Neural progenitor cell (in vitro differentiated cells): ENCODE data around the gene GNPTAB. TPM values are rescaled to one million over a fixed set of nuclear protein-coding genes. Genes with fewer than 3 reads are reported as not detected.

Source experiments
- DNase-seq: peaks from one replicate; pipeline ENCODE4 v3.0.0-alpha.2; 2016; ENCODE audit warnings: low spot score
- H2AFZ ChIP-seq: fragments of 200-600 bp; sonication (generic); replicated peaks from 2 replicates; pipeline ENCODE4 v1.6.1; 2016; ENCODE audit warnings: antibody characterized with exemption
- H3F3A ChIP-seq: fragments of 200-600 bp; sonication (generic); 2 replicates; pipeline ENCODE4 v1.6.1; 2016; ENCODE audit warnings: antibody characterized with exemption, low read depth
- H3K27ac ChIP-seq: fragments of 200-600 bp; sonication (generic); 2 replicates; pipeline ENCODE4 v1.5.1; 2016; ENCODE audit warnings: mild to moderate bottlenecking
- H3K27me3 ChIP-seq: fragments of 200-600 bp; sonication (generic); 2 replicates; pipeline ENCODE4 v1.6.1; 2016; ENCODE audit warnings: mild to moderate bottlenecking, moderate library complexity
- H3K36me3 ChIP-seq: fragments of 200-600 bp; sonication (generic); 2 replicates; pipeline ENCODE4 v1.5.1; 2016
- H3K4me1 ChIP-seq: fragments of 200-600 bp; sonication (generic); 2 replicates; pipeline ENCODE4 v1.6.1; 2016; ENCODE audit warnings: mixed run types
- H3K4me2 ChIP-seq: fragments of 200-600 bp; sonication (generic); 2 replicates; pipeline ENCODE4 v1.6.1; 2016
- H3K4me3 ChIP-seq: fragments of 200-600 bp; sonication (generic); 2 replicates; pipeline ENCODE4 v1.5.1; 2016
- H3K79me2 ChIP-seq: fragments of 200-600 bp; sonication (generic); 2 replicates; pipeline ENCODE4 v1.6.1; 2016; ENCODE audit warnings: low read depth
- H3K9ac ChIP-seq: fragments of 200-600 bp; sonication (generic); 2 replicates; pipeline ENCODE4 v1.6.1; 2016
- H3K9me3 ChIP-seq: fragments of 200-600 bp; sonication (generic); 2 replicates; pipeline ENCODE4 v1.5.1; 2016; ENCODE audit warnings: low read depth
- H4K20me1 ChIP-seq: fragments of 200-600 bp; sonication (generic); 2 replicates; pipeline ENCODE4 v1.6.1; 2016; ENCODE audit warnings: low read depth
- H3K27ac Mint-ChIP-seq: 3 replicates; pipeline ENCODE4 v1.8.0; 2021; ENCODE audit warnings: mixed read lengths
- H3K27me3 Mint-ChIP-seq: 2 replicates; pipeline ENCODE4 v1.8.0; 2022; ENCODE audit warnings: low read depth, mild to moderate bottlenecking, inconsistent platforms, moderate library complexity, mixed read lengths; ENCODE audit not compliant: insufficient read depth
- H3K36me3 Mint-ChIP-seq: 3 replicates; pipeline ENCODE4 v1.8.0; 2021; ENCODE audit warnings: mixed read lengths
- H3K4me1 Mint-ChIP-seq: 3 replicates; pipeline ENCODE4 v1.8.0; 2021; ENCODE audit warnings: mixed read lengths
- H3K4me3 Mint-ChIP-seq: 3 replicates; pipeline ENCODE4 v1.8.0; 2021; ENCODE audit warnings: mild to moderate bottlenecking, moderate library complexity, mixed read lengths
- H3K9me3 Mint-ChIP-seq: 3 replicates; pipeline ENCODE4 v1.8.0; 2020; ENCODE audit warnings: mixed read lengths
- EZH2 ChIP-seq: fragments of 200-600 bp; sonication (generic); IDR thresholded peaks from 2 replicates; pipeline ENCODE4 v1.6.1; 2017; ENCODE audit warnings: antibody characterized with exemption, mild to moderate bottlenecking, moderate library complexity
- EZH2phosphoT487 ChIP-seq: fragments of 200-600 bp; sonication (generic); IDR thresholded peaks from 2 replicates; pipeline ENCODE4 v1.6.1; 2017; ENCODE audit warnings: antibody characterized with exemption
- total RNA-seq: library from RNA; depleted of rRNA; stranded (reverse); fragments of >200 nt; gene quantifications from 2 replicates; pipeline ENCODE4 v1.2.3, GENCODE V29; 2015; ENCODE audit warnings: low replicate concordance
- TF ChIP-seq, protein P1 (sequence below): fragments of 200-600 bp; sonication (generic); IDR thresholded peaks from 2 replicates; pipeline ENCODE4 v1.5.1; 2017; ENCODE audit warnings: antibody characterized with exemption, mild to moderate bottlenecking

GNPTAB gene
- total RNA-seq, 1 donor from 2014 or later, result 24.0 TPM

DNA sequence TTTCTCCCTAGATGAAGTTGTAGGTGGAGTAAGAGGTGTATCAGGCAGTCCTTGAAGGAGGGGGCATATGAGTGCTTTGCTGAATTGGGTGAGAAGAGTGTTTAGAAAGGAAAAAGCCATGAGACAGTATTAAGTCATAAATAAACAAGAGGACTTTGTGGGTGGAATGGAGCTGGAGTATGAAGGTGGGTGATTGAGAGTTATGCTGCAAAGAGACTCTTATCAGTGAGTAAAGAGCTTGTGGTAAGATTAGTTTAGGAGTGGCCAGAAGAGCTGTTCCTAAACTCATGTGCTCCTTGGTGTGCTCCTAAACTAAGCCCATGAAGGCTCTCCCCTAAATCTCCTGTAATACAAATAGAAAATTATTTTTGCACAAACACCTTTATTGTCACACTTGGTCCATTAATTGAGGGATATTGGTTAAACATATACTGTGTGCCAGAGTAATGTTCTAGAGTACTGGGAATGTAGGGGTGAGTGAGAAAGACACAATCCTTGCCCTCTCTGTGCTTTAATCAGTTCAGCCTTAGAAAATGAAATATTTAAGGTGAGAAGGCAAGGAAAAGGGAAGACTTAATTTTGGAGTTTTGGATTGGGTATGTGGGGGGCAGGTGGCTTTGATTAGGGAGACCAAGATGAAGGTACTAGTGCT is 123.5 kb downstream of the GNPTAB start:
- H3F3A ChIP-seq, result no peaks in the 10 kb centered on the region

DNA sequence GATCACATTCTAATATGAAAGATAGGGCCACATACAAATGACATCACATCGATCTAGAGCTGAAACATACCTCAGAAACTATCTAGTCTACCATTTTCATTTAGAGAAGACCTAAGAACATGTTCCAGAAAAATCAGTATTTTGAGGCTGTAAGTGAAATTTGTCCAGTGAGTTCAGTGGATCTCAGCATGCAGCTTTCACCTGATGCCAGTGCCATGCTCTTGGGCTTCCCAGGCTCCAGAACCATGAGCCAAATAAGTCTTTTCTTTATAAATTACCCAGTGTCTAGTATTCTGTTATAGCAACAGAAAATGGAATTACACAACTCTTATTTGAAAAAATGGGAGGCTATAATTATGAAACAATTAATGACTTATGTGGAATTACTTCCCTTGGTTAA is 124.4 kb downstream of the GNPTAB start:
- Mint-ChIP-seq H3K4me3 (no peak overlapping the region), H3K9me3 (no peaks in the 10 kb centered on the region), H3K27ac (no peak overlapping the region), H3K4me1 (no peaks in the 10 kb centered on the region), H3K27me3 (peaks cover 2% of the 10 kb centered on the region), H3K36me3 (no peaks in the 10 kb centered on the region)
- H3K27me3 ChIP-seq, result no peaks in the 10 kb centered on the region
- H3K4me1 ChIP-seq, result no peaks in the 10 kb centered on the region
- H3K27ac ChIP-seq, result no peak overlapping the region
- H3K36me3 ChIP-seq, result no peaks in the 10 kb centered on the region
- DNase-seq, result no peak
- H3K79me2 ChIP-seq, result no peaks in the 10 kb centered on the region
- no peak for TF ChIP-seq EZH2
- no peak for TF ChIP-seq EZH2phosphoT487
- TF ChIP-seq, protein P1, sequence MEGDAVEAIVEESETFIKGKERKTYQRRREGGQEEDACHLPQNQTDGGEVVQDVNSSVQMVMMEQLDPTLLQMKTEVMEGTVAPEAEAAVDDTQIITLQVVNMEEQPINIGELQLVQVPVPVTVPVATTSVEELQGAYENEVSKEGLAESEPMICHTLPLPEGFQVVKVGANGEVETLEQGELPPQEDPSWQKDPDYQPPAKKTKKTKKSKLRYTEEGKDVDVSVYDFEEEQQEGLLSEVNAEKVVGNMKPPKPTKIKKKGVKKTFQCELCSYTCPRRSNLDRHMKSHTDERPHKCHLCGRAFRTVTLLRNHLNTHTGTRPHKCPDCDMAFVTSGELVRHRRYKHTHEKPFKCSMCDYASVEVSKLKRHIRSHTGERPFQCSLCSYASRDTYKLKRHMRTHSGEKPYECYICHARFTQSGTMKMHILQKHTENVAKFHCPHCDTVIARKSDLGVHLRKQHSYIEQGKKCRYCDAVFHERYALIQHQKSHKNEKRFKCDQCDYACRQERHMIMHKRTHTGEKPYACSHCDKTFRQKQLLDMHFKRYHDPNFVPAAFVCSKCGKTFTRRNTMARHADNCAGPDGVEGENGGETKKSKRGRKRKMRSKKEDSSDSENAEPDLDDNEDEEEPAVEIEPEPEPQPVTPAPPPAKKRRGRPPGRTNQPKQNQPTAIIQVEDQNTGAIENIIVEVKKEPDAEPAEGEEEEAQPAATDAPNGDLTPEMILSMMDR, result no peak
- no peak overlapping the region for H2AFZ ChIP-seq
- H3K9ac ChIP-seq, result no peak overlapping the region
- H3K4me2 ChIP-seq, result no peak overlapping the region
- H3K9me3 ChIP-seq, result no peaks in the 10 kb centered on the region
- H3F3A ChIP-seq, result no peaks in the 10 kb centered on the region
- H3K4me3 ChIP-seq, result no peak overlapping the region
- peaks cover 3% of the 10 kb centered on the region for H4K20me1 ChIP-seq

More for the DNA sequence above, 123.5 kb downstream of the GNPTAB start:
- Histone ChIP-seq H3K27me3 (no peaks in the 10 kb centered on the region), H3K36me3 (no peaks in the 10 kb centered on the region), H3K79me2 (no peaks in the 10 kb centered on the region), H3K4me2 (no peak overlapping the region), H3K9me3 (no peaks in the 10 kb centered on the region), H4K20me1 (peaks cover 1% of the 10 kb centered on the region), H2AFZ (no peak overlapping the region), H3K27ac (no peak overlapping the region), H3K9ac (no peak overlapping the region), H3K4me1 (no peaks in the 10 kb centered on the region), H3K4me3 (no peak overlapping the region)
- no peak for DNase-seq
- TF ChIP-seq EZH2phosphoT487 (no peak), EZH2 (no peak)
- TF ChIP-seq, protein P1, result no peak
- no peaks in the 10 kb centered on the region for H3K9me3 Mint-ChIP-seq
- peaks cover 1% of the 10 kb centered on the region for H3K4me1 Mint-ChIP-seq
- peaks cover 5% of the 10 kb centered on the region for H3K27me3 Mint-ChIP-seq
- no peaks in the 10 kb centered on the region for H3K36me3 Mint-ChIP-seq
- H3K4me3 Mint-ChIP-seq, result no peak overlapping the region
- H3K27ac Mint-ChIP-seq, result no peak overlapping the region

DNA sequence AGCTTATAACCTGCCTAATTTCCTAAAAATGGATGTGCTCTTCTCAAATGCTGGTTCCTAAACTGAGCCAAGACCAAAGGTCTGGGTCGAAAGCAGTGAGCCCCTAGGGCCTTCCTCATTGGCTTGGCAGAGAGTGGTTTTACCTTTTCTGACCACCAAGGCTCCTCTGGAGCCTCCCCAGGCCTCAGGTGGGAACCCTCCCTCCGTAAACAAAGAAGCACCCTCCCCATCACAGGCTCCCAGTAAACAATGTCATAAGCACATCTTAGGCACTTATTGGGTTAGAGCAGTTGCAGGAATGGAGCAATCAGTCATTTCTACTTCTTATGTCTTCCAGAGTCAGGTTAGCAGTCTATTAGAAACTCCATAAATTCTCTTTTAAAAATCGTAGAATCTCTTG is 127.3 kb downstream of the GNPTAB start:
- Mint-ChIP-seq H3K4me1 (peaks cover 8% of the 10 kb centered on the region), H3K36me3 (no peaks in the 10 kb centered on the region), H3K9me3 (no peaks in the 10 kb centered on the region), H3K27me3 (peaks cover 4% of the 10 kb centered on the region), H3K4me3 (no peak overlapping the region), H3K27ac (no peak overlapping the region)
- Histone ChIP-seq H3K4me3 (no peak overlapping the region), H3K79me2 (no peaks in the 10 kb centered on the region), H4K20me1 (peaks cover 3% of the 10 kb centered on the region), H3K4me2 (no peak overlapping the region), H3K36me3 (no peaks in the 10 kb centered on the region), H2AFZ (no peak overlapping the region), H3F3A (no peaks in the 10 kb centered on the region), H3K27ac (no peak overlapping the region), H3K4me1 (no peaks in the 10 kb centered on the region), H3K9ac (no peak overlapping the region), H3K27me3 (peaks cover 6% of the 10 kb centered on the region), H3K9me3 (no peaks in the 10 kb centered on the region)
- DNase-seq, result no peak
- TF ChIP-seq EZH2, result no peak
- TF ChIP-seq, protein P1, result no peak
- no peak for TF ChIP-seq EZH2phosphoT487
